Progenitor cell of endocrine pancreas (in vitro differentiated cells): Measurements from ENCODE around the gene BRF1. TPM values are rescaled to one million over a fixed set of nuclear protein-coding genes. Genes with fewer than 3 reads are reported as not detected.

Experiments used
- DNase-seq: peaks from one replicate; pipeline ENCODE4 v3.0.0; 2021; ENCODE audit warnings: low spot score; ENCODE audit not compliant: unreplicated experiment
- H3K27ac Mint-ChIP-seq: 2 replicates; pipeline ENCODE4 v1.8.0; 2021; ENCODE audit warnings: mild to moderate bottlenecking, moderate library complexity, mixed read lengths
- H3K27me3 Mint-ChIP-seq: 2 replicates; pipeline ENCODE4 v1.8.0; 2021; ENCODE audit warnings: mixed read lengths
- H3K36me3 Mint-ChIP-seq: 2 replicates; pipeline ENCODE4 v1.8.0; 2022; ENCODE audit warnings: mixed read lengths; ENCODE audit not compliant: insufficient read depth
- H3K4me1 Mint-ChIP-seq: 2 replicates; pipeline ENCODE4 v1.8.0; 2021; ENCODE audit warnings: low read depth, mixed read lengths
- H3K4me3 Mint-ChIP-seq: 2 replicates; pipeline ENCODE4 v1.8.0; 2021; ENCODE audit warnings: low read depth, mild to moderate bottlenecking, moderate library complexity, mixed read lengths
- H3K9me3 Mint-ChIP-seq: 2 replicates; pipeline ENCODE4 v1.8.0; 2021; ENCODE audit warnings: low read depth, mixed read lengths
- total RNA-seq: library from RNA; stranded (reverse); gene quantifications from 2 replicates; pipeline ENCODE4 v1.2.1, GENCODE V29; 2021
- TF ChIP-seq, protein P1 (sequence below): fragments of 200-600 bp; sonication (generic); IDR thresholded peaks from one replicate; pipeline ENCODE4 v1.5.0; 2021; ENCODE audit warnings: antibody characterized with exemption, mild to moderate bottlenecking; ENCODE audit not compliant: unreplicated experiment

Gene BRF1
- total RNA-seq, 1 donor from 2014 or later: 49.9 TPM

DNA sequence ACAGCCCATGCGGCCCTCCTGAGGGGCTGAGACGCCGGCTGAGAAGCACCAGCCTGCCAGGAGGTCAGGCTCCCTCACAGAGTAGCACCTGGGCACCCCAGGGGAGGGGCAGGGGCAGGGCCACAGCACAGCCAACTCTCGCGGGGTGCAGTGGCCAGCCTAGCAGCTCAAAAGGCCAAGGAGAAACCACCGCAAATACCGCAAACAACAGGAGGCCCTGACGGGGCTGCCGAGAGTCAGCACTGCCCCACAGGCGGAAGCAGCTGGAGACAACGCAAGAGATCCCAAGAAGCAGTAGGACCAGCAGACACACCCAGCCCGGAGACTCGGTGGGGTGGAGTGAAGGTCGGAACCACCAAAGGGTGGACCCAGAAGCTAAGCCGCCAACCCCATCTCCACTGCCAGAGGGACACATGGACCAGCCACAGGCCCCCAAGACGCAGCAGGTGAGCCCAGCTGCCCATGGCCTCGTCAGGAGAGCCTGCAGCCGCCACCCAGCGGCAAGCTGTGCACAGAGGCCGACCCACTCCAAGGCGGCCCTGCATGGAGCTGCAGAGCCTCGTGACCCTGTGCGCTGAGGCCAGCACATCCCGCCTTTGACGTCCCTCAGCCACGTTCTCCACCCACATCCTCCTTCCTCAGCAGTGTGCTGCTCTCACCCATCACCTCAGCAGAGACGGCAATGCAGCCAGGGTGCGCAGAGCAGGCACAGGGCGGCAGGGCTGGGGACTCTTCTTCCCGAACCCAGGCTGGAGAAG, 84.1 kb downstream of the BRF1 start:
- no peaks in the 10 kb centered on the region for H3K4me1 Mint-ChIP-seq
- TF ChIP-seq, protein P1, sequence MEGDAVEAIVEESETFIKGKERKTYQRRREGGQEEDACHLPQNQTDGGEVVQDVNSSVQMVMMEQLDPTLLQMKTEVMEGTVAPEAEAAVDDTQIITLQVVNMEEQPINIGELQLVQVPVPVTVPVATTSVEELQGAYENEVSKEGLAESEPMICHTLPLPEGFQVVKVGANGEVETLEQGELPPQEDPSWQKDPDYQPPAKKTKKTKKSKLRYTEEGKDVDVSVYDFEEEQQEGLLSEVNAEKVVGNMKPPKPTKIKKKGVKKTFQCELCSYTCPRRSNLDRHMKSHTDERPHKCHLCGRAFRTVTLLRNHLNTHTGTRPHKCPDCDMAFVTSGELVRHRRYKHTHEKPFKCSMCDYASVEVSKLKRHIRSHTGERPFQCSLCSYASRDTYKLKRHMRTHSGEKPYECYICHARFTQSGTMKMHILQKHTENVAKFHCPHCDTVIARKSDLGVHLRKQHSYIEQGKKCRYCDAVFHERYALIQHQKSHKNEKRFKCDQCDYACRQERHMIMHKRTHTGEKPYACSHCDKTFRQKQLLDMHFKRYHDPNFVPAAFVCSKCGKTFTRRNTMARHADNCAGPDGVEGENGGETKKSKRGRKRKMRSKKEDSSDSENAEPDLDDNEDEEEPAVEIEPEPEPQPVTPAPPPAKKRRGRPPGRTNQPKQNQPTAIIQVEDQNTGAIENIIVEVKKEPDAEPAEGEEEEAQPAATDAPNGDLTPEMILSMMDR: no peak
- no peak for DNase-seq
- peaks cover 5% of the 10 kb centered on the region for H3K36me3 Mint-ChIP-seq
- no peaks in the 10 kb centered on the region for H3K9me3 Mint-ChIP-seq
- no peak overlapping the region for H3K4me3 Mint-ChIP-seq
- no peak overlapping the region for H3K27ac Mint-ChIP-seq
- no peaks in the 10 kb centered on the region for H3K27me3 Mint-ChIP-seq

DNA sequence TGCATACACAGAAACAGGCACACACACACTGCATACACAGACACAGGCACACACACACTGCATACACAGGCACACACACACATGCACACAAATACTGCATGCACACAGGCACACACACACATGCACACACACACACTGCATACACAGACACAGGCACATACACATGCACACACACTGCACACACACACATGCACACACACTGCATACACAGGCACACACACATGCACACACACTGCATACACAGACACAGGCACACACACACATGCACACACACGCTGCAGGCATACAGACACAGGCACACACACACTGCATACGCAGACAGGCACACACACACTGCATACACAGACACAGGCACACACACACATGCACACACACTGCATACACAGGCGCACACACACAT, 85.2 kb downstream of the BRF1 start:
- DNase-seq: no peak
- H3K4me1 Mint-ChIP-seq: no peaks in the 10 kb centered on the region
- H3K27ac Mint-ChIP-seq: no peak overlapping the region
- no peak overlapping the region for H3K4me3 Mint-ChIP-seq
- peaks cover 5% of the 10 kb centered on the region for H3K36me3 Mint-ChIP-seq
- TF ChIP-seq, protein P1: no peak
- no peaks in the 10 kb centered on the region for H3K9me3 Mint-ChIP-seq
- H3K27me3 Mint-ChIP-seq: no peaks in the 10 kb centered on the region

DNA sequence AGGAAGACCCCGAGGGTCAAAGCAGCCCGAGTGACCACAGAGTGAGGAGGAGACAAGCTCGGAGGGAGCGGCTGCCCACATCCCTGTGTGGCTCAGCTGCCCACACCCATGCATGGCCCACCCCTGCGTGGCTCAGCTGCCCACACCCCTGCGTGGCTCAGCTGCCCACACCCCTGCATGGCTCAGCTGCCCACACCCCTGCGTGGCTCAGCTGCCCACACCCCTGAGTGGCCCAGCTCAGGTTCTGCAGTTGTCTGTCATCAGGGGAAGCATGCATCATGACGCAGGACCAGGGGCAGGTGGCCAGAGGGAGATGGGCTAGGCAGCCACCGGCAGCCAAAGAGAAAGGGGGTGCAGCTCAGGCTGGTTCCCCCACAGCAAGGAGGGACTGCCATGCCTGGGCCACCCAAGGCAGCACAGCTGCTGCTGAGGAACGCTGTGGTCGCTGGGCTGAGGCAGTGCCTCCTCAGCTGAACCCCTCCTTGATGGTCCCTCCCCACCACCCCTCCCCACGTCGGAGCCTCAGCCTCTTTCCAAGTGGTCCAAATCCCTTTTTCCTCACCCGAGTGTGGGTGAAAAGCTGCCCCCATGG, 86.4 kb downstream of the BRF1 start:
- no peaks in the 10 kb centered on the region for H3K27me3 Mint-ChIP-seq
- H3K4me1 Mint-ChIP-seq: no peaks in the 10 kb centered on the region
- H3K9me3 Mint-ChIP-seq: no peaks in the 10 kb centered on the region
- no peak for DNase-seq
- TF ChIP-seq, protein P1: no peak
- H3K27ac Mint-ChIP-seq: no peak overlapping the region
- no peak overlapping the region for H3K4me3 Mint-ChIP-seq
- peaks cover 5% of the 10 kb centered on the region for H3K36me3 Mint-ChIP-seq

DNA sequence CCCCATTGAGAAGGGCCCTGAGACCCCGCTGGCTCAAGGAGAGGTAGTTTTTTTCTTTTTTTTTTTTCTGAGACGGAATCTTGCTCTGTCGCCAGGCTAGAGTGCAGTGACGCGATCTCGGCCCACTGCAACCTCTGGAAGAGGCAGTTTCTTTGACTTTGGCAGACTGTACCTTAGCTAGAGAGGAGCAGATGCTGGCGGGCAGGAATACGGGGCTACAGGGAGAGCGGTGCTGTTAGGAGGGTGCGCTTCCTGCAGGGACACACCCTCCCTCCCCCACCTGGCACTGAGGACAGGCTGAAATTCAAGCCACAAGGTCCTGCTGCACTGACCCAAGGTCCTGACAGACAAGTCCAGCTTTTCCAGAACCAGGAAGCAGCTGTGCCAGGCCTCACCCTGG, 87.4 kb downstream of the BRF1 start:
- no peaks in the 10 kb centered on the region for H3K9me3 Mint-ChIP-seq
- peak overlapping the region; percentile 29 for H3K27ac Mint-ChIP-seq
- peaks cover 4% of the 10 kb centered on the region for H3K36me3 Mint-ChIP-seq
- DNase-seq: no peak
- no peak overlapping the region for H3K4me3 Mint-ChIP-seq
- H3K4me1 Mint-ChIP-seq: no peaks in the 10 kb centered on the region
- TF ChIP-seq, protein P1: no peak
- no peaks in the 10 kb centered on the region for H3K27me3 Mint-ChIP-seq

DNA sequence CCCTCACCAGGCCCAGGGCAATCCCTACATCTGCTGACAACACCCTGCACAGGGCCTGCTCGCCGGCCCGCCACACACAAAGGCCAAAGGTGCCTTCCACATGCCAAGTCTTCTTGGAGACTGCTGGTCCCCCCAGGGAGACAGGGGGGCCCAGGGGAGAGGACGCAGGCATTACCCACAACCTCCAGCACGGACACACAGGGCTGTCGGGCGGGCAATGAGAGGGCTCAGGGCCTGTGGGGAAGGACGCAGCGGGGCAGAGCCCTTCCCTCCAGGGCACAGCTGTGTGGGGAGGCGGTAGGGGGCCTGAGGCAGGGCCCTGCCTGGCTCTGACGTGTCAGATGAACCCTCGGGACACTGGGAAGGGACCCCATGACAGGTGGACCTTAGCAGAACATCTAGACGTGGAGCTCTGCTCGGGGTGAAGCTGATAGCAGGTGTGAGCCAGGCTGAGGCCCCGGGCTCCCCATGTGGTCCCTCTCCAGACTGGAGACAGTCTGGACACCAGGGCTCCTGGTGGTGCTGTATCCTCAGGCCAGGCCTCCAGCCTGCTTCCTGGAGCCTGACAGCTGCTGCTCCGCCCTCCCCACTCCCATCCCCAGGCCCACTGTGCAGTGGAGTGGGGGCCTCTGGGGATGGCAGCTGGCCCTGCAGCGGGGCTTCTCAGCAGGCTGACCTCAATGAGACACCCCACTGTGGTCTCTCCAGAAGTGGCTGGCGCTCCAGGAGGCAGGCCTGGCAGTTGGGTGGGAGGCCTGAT, 88.1 kb downstream of the BRF1 start:
- peaks cover 4% of the 10 kb centered on the region for H3K36me3 Mint-ChIP-seq
- H3K27ac Mint-ChIP-seq: no peak overlapping the region
- no peaks in the 10 kb centered on the region for H3K27me3 Mint-ChIP-seq
- DNase-seq: no peak
- TF ChIP-seq, protein P1: no peak
- no peaks in the 10 kb centered on the region for H3K9me3 Mint-ChIP-seq
- no peak overlapping the region for H3K4me3 Mint-ChIP-seq
- H3K4me1 Mint-ChIP-seq: no peaks in the 10 kb centered on the region
